Dendritic cell treated with granulocyte-macrophage colony-stimulating factor and Interleukin-4, amounts not matched to agents 40 ng/mL and 50 ng/mL, for 4 days (primary cell): ENCODE results near the gene METTL2B.
"Not testable (repeated sequence)": the region's sequence is repeated elsewhere in the genome, so short reads cannot be mapped to it uniquely, and the experiment has no call there.

Experiments
- H3K27ac Mint-ChIP-seq: one replicate; pipeline ENCODE4 v1.8.0; 2022; ENCODE audit warnings: mild to moderate bottlenecking, mixed read lengths
- H3K27me3 Mint-ChIP-seq: one replicate; pipeline ENCODE4 v1.8.0; 2022; ENCODE audit warnings: mild to moderate bottlenecking, mixed read lengths
- H3K36me3 Mint-ChIP-seq: one replicate; pipeline ENCODE4 v1.8.0; 2022; ENCODE audit warnings: low read depth, mixed read lengths
- H3K4me1 Mint-ChIP-seq: one replicate; pipeline ENCODE4 v1.8.0; 2022; ENCODE audit warnings: low read depth, mixed read lengths
- H3K4me3 Mint-ChIP-seq: one replicate; pipeline ENCODE4 v1.8.0; 2022; ENCODE audit warnings: mild to moderate bottlenecking, moderate library complexity, mixed read lengths
- H3K9me3 Mint-ChIP-seq: one replicate; pipeline ENCODE4 v1.8.0; 2022; ENCODE audit warnings: mixed read lengths
- intact Hi-C: fragments of 100-400 bp; cut with micrococcal nuclease; formaldehyde crosslinking; loops from one replicate; pipeline ENCODE4 v1.15.0; 2022

The METTL2B gene

DNA sequence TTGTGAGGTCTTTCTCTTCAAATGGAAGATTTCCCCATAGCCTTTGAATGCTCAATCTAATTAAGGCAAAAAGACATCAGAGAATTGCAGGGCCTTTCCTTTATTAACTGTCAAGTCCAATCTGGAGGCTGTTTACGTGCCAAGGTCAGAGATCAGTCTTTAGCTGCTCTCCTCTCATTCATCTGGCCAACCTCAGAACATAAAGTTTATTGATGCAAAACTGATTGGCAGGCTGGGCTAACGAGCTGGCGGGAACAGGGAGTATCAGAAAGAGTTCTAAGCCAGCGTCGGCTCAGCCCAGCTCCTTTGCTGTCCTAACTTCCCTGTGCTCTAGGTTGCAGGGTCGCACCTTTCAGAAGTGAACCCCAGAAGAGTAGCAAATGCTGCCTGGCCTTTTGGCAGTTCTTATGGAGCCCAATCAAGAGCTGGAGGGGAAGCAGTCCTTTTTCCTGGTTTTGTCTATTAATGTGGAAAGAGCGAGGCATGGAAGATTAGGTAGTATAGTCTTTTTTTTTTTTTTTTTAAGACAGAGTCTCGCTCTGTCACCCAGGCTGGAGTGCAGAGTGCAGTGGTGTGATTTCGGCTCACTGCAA is 47.5 kb downstream of the METTL2B start:
- H3K4me3 Mint-ChIP-seq, H3K36me3 Mint-ChIP-seq, H3K27ac Mint-ChIP-seq, intact Hi-C loops, H3K9me3 Mint-ChIP-seq, H3K27me3 Mint-ChIP-seq: not testable (repeated sequence)
- H3K4me1 Mint-ChIP-seq, result peaks cover 14% of the 10 kb centered on the region

GRCh38 chr7:128525584-128525983 is 49.0 kb downstream of the METTL2B start:
- H3K27ac Mint-ChIP-seq, H3K4me3 Mint-ChIP-seq, H3K36me3 Mint-ChIP-seq, intact Hi-C loops, H3K27me3 Mint-ChIP-seq, H3K9me3 Mint-ChIP-seq: not testable (repeated sequence)
- H3K4me1 Mint-ChIP-seq, result peaks cover 18% of the 10 kb centered on the region

DNA sequence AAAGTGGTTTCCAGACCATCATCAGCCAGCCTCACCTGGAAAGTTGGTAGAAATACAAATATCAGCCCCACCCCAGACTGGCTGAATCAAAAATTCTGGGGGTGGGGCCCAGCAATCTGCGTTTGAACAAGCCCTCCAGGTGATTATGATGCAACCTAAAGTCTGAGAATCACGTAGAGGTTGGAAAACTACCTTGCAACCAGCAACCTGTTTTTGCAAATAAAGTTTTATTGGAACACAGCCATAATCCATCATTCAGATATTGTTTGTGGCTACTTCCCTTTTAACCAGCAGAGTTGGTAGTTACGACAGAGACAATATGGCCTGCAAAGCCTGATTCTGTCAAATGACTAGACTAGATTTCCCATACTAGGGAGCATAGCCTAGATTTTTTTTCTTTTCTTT is 49.5 kb downstream of the METTL2B start:
- H3K9me3 Mint-ChIP-seq, H3K27me3 Mint-ChIP-seq, intact Hi-C loops, H3K27ac Mint-ChIP-seq, H3K4me3 Mint-ChIP-seq, H3K36me3 Mint-ChIP-seq: not testable (repeated sequence)
- peaks cover 18% of the 10 kb centered on the region for H3K4me1 Mint-ChIP-seq

DNA sequence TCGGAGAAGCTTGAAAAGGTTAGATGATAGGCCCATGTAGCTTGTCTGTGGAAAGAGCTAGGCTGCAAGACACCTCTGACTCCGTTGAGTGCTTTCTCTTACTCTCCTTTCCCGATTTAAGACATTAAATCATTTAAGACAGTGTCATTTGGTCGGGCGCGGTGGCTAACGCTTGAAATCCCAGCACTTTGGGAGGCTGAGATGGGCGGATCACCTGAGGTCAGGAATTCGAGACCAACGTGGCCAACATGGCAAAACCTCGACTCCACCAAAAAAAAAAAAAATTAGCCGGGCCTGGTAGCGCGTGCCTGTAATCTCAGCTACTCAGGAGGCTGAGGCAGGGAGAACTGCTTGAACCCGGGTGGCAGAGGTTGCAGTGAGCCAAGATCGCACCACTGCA is 52.6 kb downstream of the METTL2B start:
- H3K27me3 Mint-ChIP-seq, intact Hi-C loops, H3K27ac Mint-ChIP-seq, H3K36me3 Mint-ChIP-seq, H3K9me3 Mint-ChIP-seq, H3K4me3 Mint-ChIP-seq: not testable (repeated sequence)
- H3K4me1 Mint-ChIP-seq, result peaks cover 16% of the 10 kb centered on the region

GRCh38 chr7:128530121-128530854 is 53.7 kb downstream of the METTL2B start:
- not testable (repeated sequence) for H3K27me3 Mint-ChIP-seq, H3K9me3 Mint-ChIP-seq
- H3K36me3 Mint-ChIP-seq, result peaks cover 19% of the 10 kb centered on the region
- peak overlapping the region; percentile 76 for H3K4me3 Mint-ChIP-seq
- H3K4me1 Mint-ChIP-seq, result peaks cover 26% of the 10 kb centered on the region
- intact Hi-C loops, result loop anchor here (5.0 kb wide), 1 partner anchor 53 kb away; the partner anchor contains the start of gene METTL2B
- H3K27ac Mint-ChIP-seq, result peak overlapping the region; percentile 91

DNA sequence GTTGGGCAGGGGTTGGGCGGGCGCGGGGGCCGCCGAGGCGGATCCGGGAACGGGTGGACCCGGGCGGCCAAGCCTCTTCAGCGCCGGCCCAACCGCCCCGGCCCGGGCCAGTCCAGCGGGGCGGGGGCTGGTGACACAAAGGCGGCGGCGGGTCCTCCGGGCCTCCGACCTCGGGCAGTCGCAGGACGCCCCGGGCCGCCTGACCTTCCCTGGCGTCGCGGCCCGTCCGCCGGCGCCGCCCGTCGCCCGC is 54.2 kb downstream of the METTL2B start:
- Mint-ChIP-seq H3K27ac (peak overlapping the region; percentile 91), H3K9me3 (no peaks in the 10 kb centered on the region), H3K4me1 (peaks cover 26% of the 10 kb centered on the region), H3K27me3 (no peaks in the 10 kb centered on the region), H3K36me3 (peaks cover 24% of the 10 kb centered on the region), H3K4me3 (peak overlapping the region; percentile 49)
- intact Hi-C loops, result loop anchor here (5.0 kb wide), 1 partner anchor 53 kb away; the partner anchor contains the start of gene METTL2B

DNA sequence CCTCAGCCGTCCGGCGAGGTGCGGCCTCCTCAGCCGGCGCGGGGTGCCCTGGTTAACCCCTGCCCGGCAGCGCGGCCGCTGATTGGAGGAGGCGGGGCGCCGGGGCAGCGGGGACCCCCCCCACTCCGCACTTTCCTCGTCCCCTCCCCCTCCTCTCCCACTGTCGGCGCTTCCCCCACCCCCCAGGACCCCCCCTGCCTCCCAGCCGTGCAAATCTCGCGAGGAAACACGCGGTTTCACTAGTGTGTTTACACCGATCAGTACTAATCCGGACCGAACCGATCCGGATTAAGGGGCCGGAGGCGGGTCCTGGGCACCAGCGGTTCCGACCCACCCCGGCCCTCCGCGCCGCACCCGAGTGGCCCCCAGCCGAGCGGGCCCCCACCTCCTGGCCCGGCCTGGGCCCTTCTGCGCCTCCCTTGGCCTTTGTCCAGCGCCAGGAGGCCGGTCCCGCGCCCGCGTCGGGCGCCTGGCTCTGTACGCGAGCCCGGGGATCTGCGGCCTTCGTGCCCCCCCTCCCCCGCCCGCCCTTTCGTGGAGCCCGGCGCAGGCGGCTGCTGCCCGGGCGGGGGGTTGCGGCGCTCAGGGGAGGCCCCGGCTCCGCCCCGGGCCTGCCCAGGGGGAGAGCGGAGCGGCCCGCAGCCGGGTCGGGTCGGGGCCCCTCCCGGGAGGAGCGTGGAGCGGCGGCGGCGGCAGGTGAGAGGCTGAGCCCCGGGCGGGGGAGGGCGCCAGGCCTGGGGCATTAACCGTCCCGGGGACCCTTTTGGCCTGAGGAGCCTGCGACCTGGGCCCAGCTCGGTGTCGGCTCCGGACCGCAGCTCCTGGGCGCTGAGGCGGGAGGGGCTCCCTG is 54.8 kb downstream of the METTL2B start:
- not testable (repeated sequence) for H3K27me3 Mint-ChIP-seq, H3K9me3 Mint-ChIP-seq
- peaks cover 30% of the 10 kb centered on the region for H3K36me3 Mint-ChIP-seq
- peak overlapping the region; percentile 91 for H3K27ac Mint-ChIP-seq
- H3K4me3 Mint-ChIP-seq, result peak overlapping the region; percentile 79
- intact Hi-C loops, result loop anchor here (5.0 kb wide), 1 partner anchor 54 kb away; the partner anchor contains the start of gene METTL2B
- peaks cover 26% of the 10 kb centered on the region for H3K4me1 Mint-ChIP-seq

GRCh38 chr7:128531955-128532478 is 55.5 kb downstream of the METTL2B start:
- intact Hi-C loops, result loop anchor here (5.0 kb wide), 1 partner anchor 55 kb away; the partner anchor contains the start of gene METTL2B
- peaks cover 26% of the 10 kb centered on the region for H3K4me1 Mint-ChIP-seq
- not testable (repeated sequence) for H3K9me3 Mint-ChIP-seq

GRCh38 chr7:128532956-128533355 is 56.4 kb downstream of the METTL2B start:
- intact Hi-C loops, result loop anchor here (5.0 kb wide), 1 partner anchor 56 kb away; the partner anchor contains the start of gene METTL2B
- peaks cover 26% of the 10 kb centered on the region for H3K4me1 Mint-ChIP-seq
- H3K36me3 Mint-ChIP-seq, result peaks cover 43% of the 10 kb centered on the region
- peak overlapping the region; percentile 79 for H3K4me3 Mint-ChIP-seq
- not testable (repeated sequence) for H3K9me3 Mint-ChIP-seq, H3K27me3 Mint-ChIP-seq
- peak overlapping the region; percentile 91 for H3K27ac Mint-ChIP-seq

More at GRCh38 chr7:128531955-128532478, 55.5 kb downstream of the METTL2B start:
- Mint-ChIP-seq H3K27ac (peak overlapping the region; percentile 91), H3K4me3 (peak overlapping the region; percentile 79), H3K36me3 (peaks cover 37% of the 10 kb centered on the region)
- not testable (repeated sequence) for H3K27me3 Mint-ChIP-seq

- Mint-ChIP-seq H3K27ac (peak overlapping the region; percentile 27), H3K4me1 (peaks cover 18% of the 10 kb centered on the region), H3K36me3 (peaks cover 86% of the 10 kb centered on the region)
- H3K9me3 Mint-ChIP-seq, H3K27me3 Mint-ChIP-seq, intact Hi-C loops, H3K4me3 Mint-ChIP-seq: not testable (repeated sequence)
Observed at GRCh38 chr7:128537410-128537809, 60.9 kb downstream of the METTL2B start.

DNA sequence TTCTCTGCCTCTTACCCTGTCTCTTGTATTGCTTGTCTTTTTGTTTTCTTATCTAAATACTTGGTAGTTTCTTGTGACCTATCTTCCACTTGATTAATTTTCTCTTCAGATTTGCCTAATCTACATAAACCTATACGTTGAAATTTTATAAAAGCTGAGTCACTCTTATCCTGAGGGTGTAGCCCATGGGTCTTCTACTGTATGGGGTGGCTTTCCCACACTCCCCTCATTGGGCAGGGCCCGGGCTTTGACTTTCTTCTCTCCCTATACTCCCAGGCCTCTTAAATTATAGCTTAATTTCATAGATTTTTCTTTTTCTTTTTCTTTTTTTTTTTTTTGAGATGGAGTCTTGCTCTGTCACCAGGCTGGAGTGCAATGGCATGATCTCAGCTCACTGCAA is 66.0 kb downstream of the METTL2B start:
- H3K9me3 Mint-ChIP-seq, H3K27ac Mint-ChIP-seq, intact Hi-C loops, H3K4me3 Mint-ChIP-seq, H3K27me3 Mint-ChIP-seq, H3K4me1 Mint-ChIP-seq: not testable (repeated sequence)
- H3K36me3 Mint-ChIP-seq, result peaks cover 86% of the 10 kb centered on the region

DNA sequence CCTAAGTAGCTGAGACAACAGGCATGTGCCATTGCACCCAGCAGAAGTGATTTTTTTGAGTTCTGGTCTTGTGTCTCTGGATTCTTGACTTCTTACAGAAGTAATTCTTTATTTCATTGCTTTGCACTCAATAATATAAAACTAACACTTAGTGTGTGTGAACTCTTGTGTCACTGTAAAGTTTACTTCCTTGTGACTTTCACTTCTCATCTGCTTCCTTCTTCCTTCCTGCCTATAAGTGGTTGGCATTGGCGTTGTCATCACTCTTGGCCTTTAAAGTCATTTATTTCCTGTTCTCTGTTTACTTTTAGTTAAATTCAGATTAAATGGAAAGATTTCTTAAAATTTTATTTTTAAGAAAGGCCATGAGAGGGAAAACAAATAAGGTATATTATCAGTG is 66.8 kb downstream of the METTL2B start:
- peaks cover 87% of the 10 kb centered on the region for H3K36me3 Mint-ChIP-seq
- H3K4me1 Mint-ChIP-seq, intact Hi-C loops, H3K27me3 Mint-ChIP-seq, H3K4me3 Mint-ChIP-seq, H3K9me3 Mint-ChIP-seq, H3K27ac Mint-ChIP-seq: not testable (repeated sequence)

- H3K36me3 Mint-ChIP-seq, result peaks cover 72% of the 10 kb centered on the region
Observed at GRCh38 chr7:128546319-128546851, 69.8 kb downstream of the METTL2B start.

GRCh38 chr7:128550920-128551319 is 74.4 kb downstream of the METTL2B start:
- Mint-ChIP-seq H3K9me3 (no peaks in the 10 kb centered on the region), H3K27ac (no peak overlapping the region), H3K27me3 (no peaks in the 10 kb centered on the region), H3K36me3 (peaks cover 58% of the 10 kb centered on the region), H3K4me1 (no peaks in the 10 kb centered on the region), H3K4me3 (no peak overlapping the region)
- intact Hi-C loops, result no loop called here

More at GRCh38 chr7:128546319-128546851, 69.8 kb downstream of the METTL2B start:
- H3K4me1 Mint-ChIP-seq, H3K27me3 Mint-ChIP-seq, H3K4me3 Mint-ChIP-seq, H3K27ac Mint-ChIP-seq, intact Hi-C loops, H3K9me3 Mint-ChIP-seq: not testable (repeated sequence)
